HG03039 (cell line): ENCODE results near the gene ING4.

ENCODE experiments used
- ATAC-seq: cut with Tn5 transposase; IDR thresholded peaks from one replicate; pipeline ENCODE4 v1.9.1; 2021; ENCODE audit warnings: mild to moderate bottlenecking, moderate library complexity; ENCODE audit not compliant: unreplicated experiment

ING4 gene

GRCh38 chr12:6688543-6688998 lies 25.7 kb upstream of the ING4 start:
- ATAC-seq = no peak

- no peak for ATAC-seq
These were observed 22.9 kb upstream of the ING4 start for GRCh38 chr12:6685814-6686213.

- no peak for ATAC-seq
These were observed 21.7 kb upstream of the ING4 start for GRCh38 chr12:6684609-6685008.

- ATAC-seq = no peak
These were observed 14.0 kb upstream of the ING4 start for GRCh38 chr12:6676962-6677361.

- ATAC-seq = no peak
These were observed 9.2 kb upstream of the ING4 start for GRCh38 chr12:6672143-6672542.

- ATAC-seq = no peak
These were observed 4.8 kb upstream of the ING4 start for GRCh38 chr12:6667559-6668210.

GRCh38 chr12:6666211-6666610 lies 3.3 kb upstream of the ING4 start:
- ATAC-seq = no peak

GRCh38 chr12:6664902-6665301 lies 2.0 kb upstream of the ING4 start:
- no peak for ATAC-seq

- no peak for ATAC-seq
These were observed 365 bp downstream of the ING4 start for GRCh38 chr12:6662602-6662905.

- no peak for ATAC-seq
These were observed 8.9 kb downstream of the ING4 start for GRCh38 chr12:6653987-6654386.

GRCh38 chr12:6653342-6653741 lies 9.6 kb downstream of the ING4 start:
- ATAC-seq = no peak

GRCh38 chr12:6652391-6652790 lies 10.5 kb downstream of the ING4 start:
- ATAC-seq = no peak

GRCh38 chr12:6650832-6651231 lies 12.1 kb downstream of the ING4 start:
- ATAC-seq = no peak

GRCh38 chr12:6647083-6647604 lies 15.8 kb downstream of the ING4 start, which contains the start of gene ACRBP:
Gene ACRBP (minus strand): TSS chr12:6647432. CDS start chr12:6647366, 66 bp downstream.
- ATAC-seq = no peak

- ATAC-seq = no peak
These were observed 16.4 kb downstream of the ING4 start for GRCh38 chr12:6646276-6647082.

- ATAC-seq = no peak
These were observed 18.0 kb downstream of the ING4 start for GRCh38 chr12:6644903-6645302.

- ATAC-seq = no peak
These were observed 18.7 kb downstream of the ING4 start for GRCh38 chr12:6644257-6644596.

GRCh38 chr12:6643569-6644256 lies 19.2 kb downstream of the ING4 start:
- no peak for ATAC-seq

- ATAC-seq = no peak
These were observed 21.8 kb downstream of the ING4 start for GRCh38 chr12:6641131-6641530.

- no peak for ATAC-seq
These were observed 22.4 kb downstream of the ING4 start for GRCh38 chr12:6640497-6640896.

GRCh38 chr12:6639151-6639801 lies 23.6 kb downstream of the ING4 start:
- ATAC-seq = no peak
